ENCODE results near the gene CCDC102B. TPM values are rescaled to one million over a fixed set of nuclear protein-coding genes. Genes with fewer than 3 reads are reported as not detected.

CCDC102B gene
- total and polyA plus RNA-seq, 3 donors from 2014 or later = 13.3 to 25.1 (median 14.9) TPM

- intact Hi-C loops (cut with DNase I; ENCODE audit: low total_unique reads) = no loop called here
- WGBS, 2 donors = 40 to 56% methylated on average over 4 of the region's 4 CpGs
- H3K36me3 ChIP-seq (ENCODE audit: low read depth, missing control alignments) = no peaks in the 10 kb centered on the region
- no peaks in the 10 kb centered on the region for H3K27me3 ChIP-seq
- no peaks in the 10 kb centered on the region for H3K9me3 ChIP-seq
- no peak for DNase-seq
- H3K27ac ChIP-seq = no peak overlapping the region
- H3K4me1 ChIP-seq = no peaks in the 10 kb centered on the region
- no peak for TF ChIP-seq POLR2A (IDR thresholded peaks at IDR 0.05)
- TF ChIP-seq CTCF (IDR thresholded peaks at IDR 0.05) = no peak
- no peak overlapping the region for H3K4me3 ChIP-seq
Observed at GRCh38 chr18:68854786-68855391, 57.0 kb downstream of the CCDC102B start.

- Histone ChIP-seq H3K4me1 (no peaks in the 10 kb centered on the region), H3K4me3 (no peak overlapping the region), H3K27ac (no peak overlapping the region), H3K36me3 (ENCODE audit: low read depth, missing control alignments) (no peaks in the 10 kb centered on the region), H3K9me3 (no peaks in the 10 kb centered on the region), H3K27me3 (no peaks in the 10 kb centered on the region)
- no peak for DNase-seq
- intact Hi-C loops (cut with DNase I; ENCODE audit: low total_unique reads) = no loop called here
- TF ChIP-seq POLR2A (IDR thresholded peaks at IDR 0.05) = no peak
- no peak for TF ChIP-seq CTCF (IDR thresholded peaks at IDR 0.05)
Observed at GRCh38 chr18:68855491-68855890, 57.6 kb downstream of the CCDC102B start.

- Histone ChIP-seq H3K36me3 (ENCODE audit: low read depth, missing control alignments) (no peaks in the 10 kb centered on the region), H3K4me3 (no peak overlapping the region), H3K27me3 (no peaks in the 10 kb centered on the region), H3K27ac (no peak overlapping the region), H3K4me1 (no peaks in the 10 kb centered on the region), H3K9me3 (no peaks in the 10 kb centered on the region)
- TF ChIP-seq CTCF (IDR thresholded peaks at IDR 0.05) (no peak), POLR2A (IDR thresholded peaks at IDR 0.05) (no peak)
- WGBS, 2 donors = 90 to 92% methylated on average over 2 of the region's 2 CpGs
- no peak for DNase-seq
- intact Hi-C loops (cut with DNase I; ENCODE audit: low total_unique reads) = no loop called here
Observed at GRCh38 chr18:68861365-68861764, 63.5 kb downstream of the CCDC102B start.

- no peak for TF ChIP-seq POLR2A (IDR thresholded peaks at IDR 0.05)
- TF ChIP-seq CTCF (IDR thresholded peaks at IDR 0.05) = no peak
- no peaks in the 10 kb centered on the region for H3K36me3 ChIP-seq (ENCODE audit: low read depth, missing control alignments)
- no peak overlapping the region for H3K4me3 ChIP-seq
- WGBS, 2 donors = 80 to 89% methylated on average over 2 of the region's 2 CpGs
- H3K27ac ChIP-seq = no peak overlapping the region
- no peak for DNase-seq
- no peaks in the 10 kb centered on the region for H3K4me1 ChIP-seq
- H3K27me3 ChIP-seq = no peaks in the 10 kb centered on the region
- no peaks in the 10 kb centered on the region for H3K9me3 ChIP-seq
- intact Hi-C loops (cut with DNase I; ENCODE audit: low total_unique reads) = no loop called here
Observed at GRCh38 chr18:68865021-68865420, 67.1 kb downstream of the CCDC102B start.

GRCh38 chr18:68865503-68865902 is 67.6 kb downstream of the CCDC102B start:
- no peak for DNase-seq
- H3K36me3 ChIP-seq (ENCODE audit: low read depth, missing control alignments) = no peaks in the 10 kb centered on the region
- WGBS, 2 donors = 84 to 91% methylated on average over 3 of the region's 3 CpGs
- no peaks in the 10 kb centered on the region for H3K9me3 ChIP-seq
- no peak for TF ChIP-seq POLR2A (IDR thresholded peaks at IDR 0.05)
- TF ChIP-seq CTCF (IDR thresholded peaks at IDR 0.05) = no peak
- H3K4me1 ChIP-seq = no peaks in the 10 kb centered on the region
- H3K4me3 ChIP-seq = no peak overlapping the region
- H3K27ac ChIP-seq = no peak overlapping the region
- intact Hi-C loops (cut with DNase I; ENCODE audit: low total_unique reads) = no loop called here
- no peaks in the 10 kb centered on the region for H3K27me3 ChIP-seq

Data from testis (tissue), 3 donors.